Measurements from ENCODE around the gene TP53I13.

DNA sequence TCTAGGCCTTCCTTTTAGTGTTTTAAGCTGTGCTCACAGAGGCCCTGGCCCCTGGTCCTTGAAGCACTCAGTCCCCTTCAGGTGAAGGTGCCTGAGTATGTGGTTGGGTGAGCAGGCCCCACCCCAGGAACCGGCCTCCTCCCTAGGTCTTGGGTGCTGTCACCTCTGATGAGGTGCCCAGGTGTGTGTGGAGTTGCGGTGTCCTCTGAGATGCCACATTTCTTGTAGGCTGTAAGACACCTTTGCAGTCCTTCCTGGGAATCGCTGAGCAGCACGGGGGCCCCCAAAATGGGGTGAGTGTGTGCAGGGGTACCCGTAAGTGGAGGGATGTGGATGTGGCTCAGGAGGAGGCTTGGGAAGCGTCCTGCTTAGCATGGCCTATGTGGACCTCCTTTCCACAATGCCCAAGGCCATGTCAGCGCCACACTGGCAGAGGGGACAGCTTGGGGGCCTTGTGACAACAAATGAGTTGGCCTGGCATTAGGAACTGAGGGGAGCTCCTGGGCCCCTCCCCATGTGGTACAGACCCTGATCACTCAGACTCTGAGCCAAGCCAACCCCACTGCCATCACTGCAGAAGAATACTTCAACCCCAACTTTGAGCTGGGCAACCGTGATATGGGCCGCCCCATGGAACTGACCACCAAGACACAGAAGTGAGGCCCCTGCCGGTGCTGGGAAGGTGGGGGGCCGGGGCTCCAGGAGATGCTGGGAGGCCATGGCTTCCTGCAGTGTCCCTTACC lies 43.0 kb downstream of the TP53I13 start:
- TF ChIP-seq REPIN1 (tag by site-specific recombination; IDR thresholded peaks at IDR 0.05; ENCODE audit: low read depth) (no peak), KLF1 (tag by site-specific recombination; IDR thresholded peaks at IDR 0.05) (no peak), ZNF398 (tag by site-specific recombination; IDR thresholded peaks at IDR 0.05) (no peak), CTCF (tag by site-specific recombination; IDR thresholded peaks at IDR 0.05) (no peak), ZNF561 (tag by site-specific recombination; IDR thresholded peaks at IDR 0.05; ENCODE audit: borderline replicate concordance) (no peak), ZSCAN30 (tag by site-specific recombination; IDR thresholded peaks at IDR 0.05) (no peak), ZNF133 (tag by site-specific recombination; IDR thresholded peaks at IDR 0.05) (no peak), YY1 (tag by site-specific recombination; IDR thresholded peaks at IDR 0.05) (no peak)
- TF ChIP-seq, protein P1, sequence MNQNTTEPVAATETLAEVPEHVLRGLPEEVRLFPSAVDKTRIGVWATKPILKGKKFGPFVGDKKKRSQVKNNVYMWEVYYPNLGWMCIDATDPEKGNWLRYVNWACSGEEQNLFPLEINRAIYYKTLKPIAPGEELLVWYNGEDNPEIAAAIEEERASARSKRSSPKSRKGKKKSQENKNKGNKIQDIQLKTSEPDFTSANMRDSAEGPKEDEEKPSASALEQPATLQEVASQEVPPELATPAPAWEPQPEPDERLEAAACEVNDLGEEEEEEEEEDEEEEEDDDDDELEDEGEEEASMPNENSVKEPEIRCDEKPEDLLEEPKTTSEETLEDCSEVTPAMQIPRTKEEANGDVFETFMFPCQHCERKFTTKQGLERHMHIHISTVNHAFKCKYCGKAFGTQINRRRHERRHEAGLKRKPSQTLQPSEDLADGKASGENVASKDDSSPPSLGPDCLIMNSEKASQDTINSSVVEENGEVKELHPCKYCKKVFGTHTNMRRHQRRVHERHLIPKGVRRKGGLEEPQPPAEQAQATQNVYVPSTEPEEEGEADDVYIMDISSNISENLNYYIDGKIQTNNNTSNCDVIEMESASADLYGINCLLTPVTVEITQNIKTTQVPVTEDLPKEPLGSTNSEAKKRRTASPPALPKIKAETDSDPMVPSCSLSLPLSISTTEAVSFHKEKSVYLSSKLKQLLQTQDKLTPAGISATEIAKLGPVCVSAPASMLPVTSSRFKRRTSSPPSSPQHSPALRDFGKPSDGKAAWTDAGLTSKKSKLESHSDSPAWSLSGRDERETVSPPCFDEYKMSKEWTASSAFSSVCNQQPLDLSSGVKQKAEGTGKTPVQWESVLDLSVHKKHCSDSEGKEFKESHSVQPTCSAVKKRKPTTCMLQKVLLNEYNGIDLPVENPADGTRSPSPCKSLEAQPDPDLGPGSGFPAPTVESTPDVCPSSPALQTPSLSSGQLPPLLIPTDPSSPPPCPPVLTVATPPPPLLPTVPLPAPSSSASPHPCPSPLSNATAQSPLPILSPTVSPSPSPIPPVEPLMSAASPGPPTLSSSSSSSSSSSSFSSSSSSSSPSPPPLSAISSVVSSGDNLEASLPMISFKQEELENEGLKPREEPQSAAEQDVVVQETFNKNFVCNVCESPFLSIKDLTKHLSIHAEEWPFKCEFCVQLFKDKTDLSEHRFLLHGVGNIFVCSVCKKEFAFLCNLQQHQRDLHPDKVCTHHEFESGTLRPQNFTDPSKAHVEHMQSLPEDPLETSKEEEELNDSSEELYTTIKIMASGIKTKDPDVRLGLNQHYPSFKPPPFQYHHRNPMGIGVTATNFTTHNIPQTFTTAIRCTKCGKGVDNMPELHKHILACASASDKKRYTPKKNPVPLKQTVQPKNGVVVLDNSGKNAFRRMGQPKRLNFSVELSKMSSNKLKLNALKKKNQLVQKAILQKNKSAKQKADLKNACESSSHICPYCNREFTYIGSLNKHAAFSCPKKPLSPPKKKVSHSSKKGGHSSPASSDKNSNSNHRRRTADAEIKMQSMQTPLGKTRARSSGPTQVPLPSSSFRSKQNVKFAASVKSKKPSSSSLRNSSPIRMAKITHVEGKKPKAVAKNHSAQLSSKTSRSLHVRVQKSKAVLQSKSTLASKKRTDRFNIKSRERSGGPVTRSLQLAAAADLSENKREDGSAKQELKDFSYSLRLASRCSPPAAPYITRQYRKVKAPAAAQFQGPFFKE (tag by site-specific recombination; IDR thresholded peaks at IDR 0.05; ENCODE audit: borderline replicate concordance): no peak

Data from HEK293 (cell line).